ENCODE results near the gene C3orf52.
A peak's percentile ranks its signal among the peaks of the same experiment; 100 is the strongest.

The C3orf52 gene

DNA sequence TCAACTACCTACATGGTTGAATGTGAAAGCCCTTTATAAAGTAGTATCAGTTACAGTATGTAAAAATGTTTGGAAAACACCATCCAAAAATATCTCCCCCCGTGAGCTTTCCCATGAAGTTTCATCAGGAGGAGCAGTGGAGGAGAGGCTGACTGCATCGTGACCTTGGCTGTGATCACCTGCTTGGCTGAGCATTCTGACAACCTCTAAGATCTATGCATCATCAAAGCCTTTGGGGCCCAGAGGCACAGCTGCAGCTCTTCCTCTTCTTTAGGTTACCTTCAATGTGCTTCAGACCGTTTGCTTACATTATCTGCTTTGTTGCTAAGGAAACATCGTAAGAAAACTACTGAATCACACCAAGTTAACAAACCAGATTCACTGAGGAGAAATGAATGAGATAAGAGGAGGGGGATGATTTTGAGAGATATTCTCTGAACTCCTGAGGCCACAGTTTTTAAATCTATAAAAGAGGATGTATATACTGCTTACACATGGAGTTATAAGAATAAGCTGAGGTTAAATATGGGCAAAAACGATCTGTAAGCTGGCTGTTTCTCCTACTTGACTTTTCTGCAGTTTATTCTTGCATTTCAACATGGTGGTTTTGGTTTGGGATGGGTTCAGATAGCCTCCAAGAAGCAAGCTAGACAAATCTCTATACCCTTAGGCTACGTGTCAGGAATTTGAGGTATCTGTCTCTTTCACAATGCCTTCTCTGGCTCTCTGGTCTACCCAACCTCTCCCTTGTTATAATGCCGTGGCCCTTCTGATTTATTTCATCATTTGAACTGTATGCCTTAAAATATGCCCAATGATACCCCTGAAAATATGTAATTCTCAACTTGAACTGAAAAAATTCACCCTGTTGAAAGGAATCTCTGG lies 42.9 kb downstream of the C3orf52 start:
- H3K27me3 ChIP-seq (ENCODE audit: low read depth): no peaks in the 10 kb centered on the region
- no peak overlapping the region for H3K4me3 ChIP-seq
- H3K36me3 ChIP-seq (replicated peaks): no peaks in the 10 kb centered on the region
- no peaks in the 10 kb centered on the region for H3K9me3 ChIP-seq
- in situ Hi-C loops (cut with MboI; ENCODE audit: low sequenced_read_pairs): no loop called here
- DNase-seq (ENCODE audit: low spot score in 2 of 2): peak; percentile 17 to 28
- peaks cover 24% of the 10 kb centered on the region for H3K4me1 ChIP-seq

DNA sequence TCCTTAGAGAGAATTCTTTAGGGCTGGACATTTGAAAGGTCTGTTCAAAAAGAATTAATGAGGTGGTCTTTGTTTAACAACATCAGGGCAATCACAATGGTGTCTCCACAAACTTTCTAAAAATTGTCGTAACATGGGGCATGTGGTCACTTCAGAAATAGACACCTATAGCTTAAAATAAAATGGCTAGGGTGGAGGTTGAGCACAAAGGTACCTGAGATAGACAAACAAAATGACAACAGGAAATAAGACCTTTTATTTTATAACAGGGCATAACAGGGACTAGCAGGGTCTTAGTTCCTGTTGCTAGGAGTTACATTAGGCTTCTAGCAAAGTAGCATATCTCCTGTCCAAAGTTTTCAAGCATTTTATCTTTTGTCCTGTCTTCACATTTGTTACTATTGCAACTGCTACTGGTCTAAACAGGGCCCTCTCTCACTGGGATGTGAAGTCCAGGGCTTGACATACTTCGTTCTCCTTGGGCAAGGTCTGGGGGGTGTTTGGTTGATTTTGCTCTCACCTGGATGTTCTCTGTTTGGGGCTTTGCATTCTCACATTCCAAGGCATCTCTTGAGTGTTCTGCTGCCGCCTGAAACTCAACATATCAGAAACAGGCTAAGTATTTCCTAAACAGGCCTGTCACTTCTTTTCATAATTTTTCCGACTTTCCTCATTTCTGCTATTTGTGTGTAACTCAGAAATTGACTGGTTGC lies 43.9 kb downstream of the C3orf52 start:
- H3K4me1 ChIP-seq: peaks cover 24% of the 10 kb centered on the region
- H3K27me3 ChIP-seq (ENCODE audit: low read depth): no peaks in the 10 kb centered on the region
- DNase-seq (ENCODE audit: low spot score in 2 of 2): no peak
- H3K9me3 ChIP-seq: no peaks in the 10 kb centered on the region
- H3K36me3 ChIP-seq (replicated peaks): no peaks in the 10 kb centered on the region
- in situ Hi-C loops (cut with MboI; ENCODE audit: low sequenced_read_pairs): no loop called here
- no peak overlapping the region for H3K4me3 ChIP-seq

DNA sequence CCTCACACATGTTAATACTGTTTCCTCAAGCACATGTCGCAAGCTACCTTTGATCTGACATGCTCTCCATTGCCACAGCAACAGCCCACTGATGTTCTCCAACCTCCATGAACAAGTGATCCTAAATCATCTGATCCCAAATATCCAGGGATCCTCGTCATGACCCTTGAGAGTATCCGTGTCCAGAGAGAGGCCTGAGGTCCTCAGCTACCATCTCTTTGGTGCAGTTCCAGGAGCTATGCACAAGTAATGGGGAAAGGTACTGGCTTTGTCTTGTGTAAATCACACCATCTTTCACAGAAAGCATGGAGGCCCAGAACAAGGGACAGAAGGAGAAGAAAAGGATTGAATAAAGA lies 44.4 kb downstream of the C3orf52 start:
- in situ Hi-C loops (cut with MboI; ENCODE audit: low sequenced_read_pairs): no loop called here
- peaks cover 24% of the 10 kb centered on the region for H3K4me1 ChIP-seq

DNA sequence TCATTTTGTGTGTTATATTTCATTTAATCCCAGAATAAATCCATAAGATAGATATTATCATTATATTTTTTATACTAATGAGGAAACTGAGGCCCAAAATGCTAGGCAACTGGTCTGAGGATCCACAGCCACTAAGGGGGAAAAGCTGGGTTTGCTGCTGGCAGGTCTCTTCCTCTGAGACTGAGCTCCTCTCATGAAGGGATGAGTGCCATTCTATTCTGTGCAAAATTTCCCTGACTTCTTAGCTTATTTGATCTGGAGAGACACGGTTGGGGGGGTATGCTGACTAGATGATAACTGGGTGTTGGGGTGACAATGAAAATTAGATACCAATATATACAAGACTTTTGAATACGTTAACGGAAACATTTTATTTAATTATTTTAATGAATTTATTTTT lies 44.9 kb downstream of the C3orf52 start:
- H3K36me3 ChIP-seq (replicated peaks): no peaks in the 10 kb centered on the region
- no peaks in the 10 kb centered on the region for H3K9me3 ChIP-seq
- in situ Hi-C loops (cut with MboI; ENCODE audit: low sequenced_read_pairs): no loop called here
- no peak for DNase-seq (ENCODE audit: low spot score in 2 of 2)
- H3K27me3 ChIP-seq (ENCODE audit: low read depth): no peaks in the 10 kb centered on the region
- H3K4me1 ChIP-seq: peaks cover 20% of the 10 kb centered on the region
- H3K4me3 ChIP-seq: no peak overlapping the region

More for the DNA sequence above, 44.4 kb downstream of the C3orf52 start:
- Histone ChIP-seq H3K9me3 (no peaks in the 10 kb centered on the region), H3K4me3 (no peak overlapping the region), H3K27me3 (ENCODE audit: low read depth) (no peaks in the 10 kb centered on the region), H3K36me3 (replicated peaks) (no peaks in the 10 kb centered on the region)
- no peak for DNase-seq (ENCODE audit: low spot score in 2 of 2)

DNA sequence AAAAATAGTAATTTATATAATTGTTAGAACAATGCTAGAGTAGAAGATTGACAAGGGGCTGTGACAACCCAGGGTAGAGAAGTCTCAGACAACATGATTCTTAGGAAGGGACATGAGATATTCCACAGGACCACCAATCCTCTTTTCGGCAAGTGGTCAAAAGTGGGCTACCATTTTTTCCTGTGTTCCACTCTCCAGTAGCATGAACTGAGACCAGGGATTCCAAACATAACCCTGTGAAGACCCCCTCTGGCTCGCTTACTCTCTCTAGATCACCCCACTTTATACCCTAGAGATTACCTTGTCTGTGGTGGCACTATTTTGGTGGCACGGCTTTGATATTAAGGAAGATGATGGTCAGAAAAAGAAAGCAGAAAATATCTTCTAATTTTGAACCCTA lies 45.9 kb downstream of the C3orf52 start:
- Histone ChIP-seq H3K4me1 (peaks cover 17% of the 10 kb centered on the region), H3K4me3 (no peak overlapping the region), H3K36me3 (replicated peaks) (no peaks in the 10 kb centered on the region), H3K27me3 (ENCODE audit: low read depth) (no peaks in the 10 kb centered on the region), H3K9me3 (no peaks in the 10 kb centered on the region)
- in situ Hi-C loops (cut with MboI; ENCODE audit: low sequenced_read_pairs): no loop called here
- no peak for DNase-seq (ENCODE audit: low spot score in 2 of 2)

DNA sequence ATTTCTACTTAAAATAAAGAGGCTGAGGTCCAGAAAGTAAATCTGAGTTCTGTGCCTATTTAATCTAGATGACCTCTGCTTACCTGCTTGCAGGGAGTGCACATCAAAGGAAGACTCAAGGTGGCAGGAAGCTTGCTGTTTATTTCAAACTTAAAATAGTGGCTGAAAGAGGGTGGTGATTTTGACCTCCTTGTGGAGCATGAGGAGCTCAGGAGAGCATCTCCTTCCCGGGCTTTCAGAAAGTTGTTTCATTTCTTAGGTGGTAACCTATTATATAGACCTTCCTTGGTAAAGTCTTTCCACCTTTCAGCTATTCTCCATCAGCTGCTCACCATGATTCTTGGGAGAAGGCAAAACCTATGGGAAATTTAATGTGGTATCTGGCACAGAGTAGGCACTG lies 46.4 kb downstream of the C3orf52 start:
- no peaks in the 10 kb centered on the region for H3K27me3 ChIP-seq (ENCODE audit: low read depth)
- in situ Hi-C loops (cut with MboI; ENCODE audit: low sequenced_read_pairs): no loop called here
- no peak for DNase-seq (ENCODE audit: low spot score in 2 of 2)
- no peak overlapping the region for H3K4me3 ChIP-seq
- peaks cover 16% of the 10 kb centered on the region for H3K4me1 ChIP-seq
- H3K9me3 ChIP-seq: no peaks in the 10 kb centered on the region
- H3K36me3 ChIP-seq (replicated peaks): no peaks in the 10 kb centered on the region

DNA sequence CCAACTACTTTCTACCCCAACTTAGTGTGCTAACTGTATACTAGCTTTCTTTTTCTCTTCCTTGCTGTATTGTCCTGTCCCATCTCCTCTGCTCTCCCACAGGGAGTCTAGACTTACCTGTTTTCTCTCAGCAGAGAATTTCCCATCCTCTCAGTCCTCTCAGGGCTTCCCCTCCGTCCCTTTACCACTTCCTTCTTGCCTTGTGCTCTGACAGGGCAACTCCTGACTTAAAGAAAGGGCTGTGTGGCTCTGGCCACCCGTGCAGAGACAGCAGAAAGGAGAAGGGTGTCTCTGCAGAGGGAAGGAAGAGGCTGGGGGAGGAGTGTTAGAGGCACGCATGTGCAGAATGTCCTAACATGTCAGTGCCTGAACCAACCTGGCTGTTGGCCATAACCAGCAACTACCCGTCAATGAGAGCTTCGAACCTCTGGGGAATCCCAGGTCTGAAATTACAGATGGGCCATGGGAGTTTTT lies 46.8 kb downstream of the C3orf52 start, which contains the start of gene GCSAM:
Gene GCSAM, minus strand, starts transcription at position 274 of the 474 bp plus-strand sequence. Its CDS starts 128 bp downstream, at position 146.
- H3K27me3 ChIP-seq (ENCODE audit: low read depth): no peaks in the 10 kb centered on the region

DNA sequence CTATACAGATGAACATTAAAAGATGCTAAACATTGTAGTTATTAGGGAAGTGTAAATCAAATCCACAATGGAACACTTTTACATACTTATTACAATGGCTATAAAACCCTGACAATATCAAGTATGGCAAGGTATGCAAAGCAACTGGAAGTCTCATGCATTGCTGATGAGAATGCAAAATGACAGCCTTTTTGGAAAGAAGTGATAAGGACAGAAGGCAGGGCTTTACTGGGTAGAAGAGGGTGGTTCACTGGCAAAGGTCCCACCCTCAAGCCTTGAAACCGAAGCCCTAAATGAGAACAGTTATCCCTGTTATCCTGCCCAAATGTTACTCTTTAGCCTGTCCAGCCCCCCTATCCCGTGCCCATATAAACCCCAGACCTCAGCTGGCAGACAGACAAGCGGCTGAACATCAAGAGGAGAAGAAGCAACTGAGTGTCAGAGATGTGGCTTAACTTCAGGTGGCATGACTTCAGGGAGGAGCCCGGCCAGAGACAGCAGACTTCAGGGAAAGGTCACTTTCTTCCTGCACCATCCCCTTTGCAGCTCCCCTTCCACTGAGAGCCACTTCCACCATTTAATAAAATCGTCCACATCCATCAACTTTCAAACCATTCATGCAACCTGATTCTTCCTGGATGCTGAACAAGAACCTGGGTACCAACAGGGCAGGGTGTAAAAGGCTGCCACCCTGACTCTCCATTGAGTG lies 47.6 kb downstream of the C3orf52 start:
- no peaks in the 10 kb centered on the region for H3K27me3 ChIP-seq (ENCODE audit: low read depth)
- no peaks in the 10 kb centered on the region for H3K9me3 ChIP-seq
- H3K36me3 ChIP-seq (replicated peaks): no peaks in the 10 kb centered on the region
- no peak for DNase-seq (ENCODE audit: low spot score in 2 of 2)
- in situ Hi-C loops (cut with MboI; ENCODE audit: low sequenced_read_pairs): no loop called here
- no peak overlapping the region for H3K4me3 ChIP-seq
- H3K4me1 ChIP-seq: peaks cover 15% of the 10 kb centered on the region

More for the DNA sequence above, 46.8 kb downstream of the C3orf52 start, which contains the start of gene GCSAM:
- Histone ChIP-seq H3K4me1 (peaks cover 15% of the 10 kb centered on the region), H3K9me3 (no peaks in the 10 kb centered on the region), H3K4me3 (no peak within 1 kb of the TSS), H3K36me3 (replicated peaks) (no peaks in the 10 kb centered on the region)
- no peak for DNase-seq (ENCODE audit: low spot score in 2 of 2)
- in situ Hi-C loops (cut with MboI; ENCODE audit: low sequenced_read_pairs): no loop called here

DNA sequence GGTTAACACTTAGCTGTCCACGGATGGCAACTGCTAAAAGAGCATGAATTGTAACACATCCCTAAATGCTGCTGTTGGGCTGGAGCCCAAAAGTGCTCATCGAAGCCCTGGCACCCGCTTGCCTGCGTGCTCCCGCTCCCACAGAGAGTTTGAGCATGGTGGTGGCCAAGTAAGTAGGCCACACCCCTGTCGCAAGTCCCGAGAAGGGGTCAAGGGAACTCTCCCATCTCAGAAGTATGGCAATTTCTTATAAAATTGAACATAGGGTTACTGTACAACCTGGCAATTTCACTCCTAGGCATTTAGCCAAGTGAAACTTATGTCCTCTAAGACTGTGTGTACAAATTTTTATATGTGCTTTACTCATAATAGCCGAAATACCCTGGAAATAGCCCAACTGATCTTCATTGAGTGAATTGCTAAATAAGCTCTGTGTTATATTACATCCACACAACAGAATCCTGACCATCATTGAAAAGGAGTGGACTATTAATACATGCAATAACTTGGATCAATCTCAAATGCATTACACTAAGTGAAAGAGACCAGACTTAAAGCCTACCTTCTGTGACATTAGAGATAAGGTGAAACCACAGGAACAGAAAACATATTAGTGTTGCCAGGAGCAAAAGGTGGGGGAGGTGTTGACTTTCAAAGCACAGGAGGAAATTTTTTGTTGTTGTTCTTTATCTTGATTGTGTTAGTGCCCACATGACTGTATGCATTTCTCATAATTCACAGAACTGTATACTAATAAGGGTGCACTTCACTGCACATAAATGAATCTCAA lies 48.3 kb downstream of the C3orf52 start:
- no peaks in the 10 kb centered on the region for H3K9me3 ChIP-seq
- in situ Hi-C loops (cut with MboI; ENCODE audit: low sequenced_read_pairs): no loop called here
- no peaks in the 10 kb centered on the region for H3K36me3 ChIP-seq (replicated peaks)
- DNase-seq (ENCODE audit: low spot score in 2 of 2): no peak
- peaks cover 9% of the 10 kb centered on the region for H3K4me1 ChIP-seq
- no peaks in the 10 kb centered on the region for H3K27me3 ChIP-seq (ENCODE audit: low read depth)
- H3K4me3 ChIP-seq: no peak overlapping the region

DNA sequence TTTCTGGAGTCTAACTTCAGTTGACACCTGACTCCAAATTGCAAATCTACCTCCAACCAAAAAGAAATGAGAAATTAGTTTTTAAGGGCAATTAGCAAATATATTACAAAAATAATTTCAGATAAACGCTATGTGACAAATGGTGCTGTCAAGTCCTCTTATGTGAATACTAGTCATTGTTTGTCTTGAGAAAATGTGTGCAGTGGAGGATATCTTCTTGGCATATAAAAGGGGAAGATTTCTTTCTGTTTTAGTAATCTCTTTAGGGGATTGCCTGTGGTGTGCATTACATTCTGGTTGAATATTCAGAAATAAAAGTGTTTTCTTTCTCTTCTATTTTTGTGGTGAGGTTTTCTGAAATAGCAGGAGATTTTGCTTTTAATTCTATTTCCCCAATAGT lies 49.9 kb downstream of the C3orf52 start:
- in situ Hi-C loops (cut with MboI; ENCODE audit: low sequenced_read_pairs): no loop called here
- DNase-seq (ENCODE audit: low spot score in 2 of 2): no peak
- H3K4me1 ChIP-seq: peaks cover 6% of the 10 kb centered on the region

DNA sequence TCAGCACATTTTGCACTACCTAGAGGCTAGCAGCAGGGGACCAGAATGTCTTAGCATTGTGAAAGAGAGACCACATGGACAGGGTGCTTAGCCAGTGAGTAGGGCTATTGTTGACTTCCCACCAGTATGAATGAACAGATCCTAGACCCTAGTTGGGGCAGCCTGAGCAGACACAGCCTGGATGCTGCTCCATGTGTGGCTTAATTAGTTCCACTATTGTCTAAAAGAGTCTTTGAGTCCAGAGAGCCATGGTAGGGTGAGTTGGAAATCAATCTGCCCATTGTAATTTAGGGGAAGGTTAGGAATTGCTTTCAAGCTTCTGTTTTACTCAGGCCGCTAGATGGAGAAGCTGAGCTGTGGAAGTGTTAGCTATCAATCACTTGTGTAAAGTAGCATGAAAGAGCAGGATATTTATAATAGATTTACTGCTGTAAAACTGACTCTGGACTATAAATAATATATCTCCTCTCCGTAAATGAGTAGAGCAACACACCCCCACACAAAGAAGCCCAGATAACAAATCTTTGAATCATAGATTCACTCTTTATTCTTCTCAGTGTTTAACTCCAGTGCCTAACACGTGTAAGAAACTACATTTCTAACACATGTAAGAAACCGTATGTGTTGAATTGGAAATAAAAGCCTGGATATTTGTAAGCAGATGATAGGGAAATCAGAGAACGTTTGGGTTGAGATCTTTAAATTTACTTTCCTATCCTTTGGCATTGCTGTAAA lies 50.9 kb downstream of the C3orf52 start:
- H3K27me3 ChIP-seq (ENCODE audit: low read depth): no peaks in the 10 kb centered on the region
- peaks cover 6% of the 10 kb centered on the region for H3K4me1 ChIP-seq
- no peaks in the 10 kb centered on the region for H3K9me3 ChIP-seq
- in situ Hi-C loops (cut with MboI; ENCODE audit: low sequenced_read_pairs): no loop called here
- H3K4me3 ChIP-seq: no peak overlapping the region
- no peaks in the 10 kb centered on the region for H3K36me3 ChIP-seq (replicated peaks)
- peak; percentile 65 to 70 for DNase-seq (ENCODE audit: low spot score in 2 of 2)

More for the DNA sequence above, 49.9 kb downstream of the C3orf52 start:
- Histone ChIP-seq H3K4me3 (no peak overlapping the region), H3K27me3 (ENCODE audit: low read depth) (no peaks in the 10 kb centered on the region), H3K36me3 (replicated peaks) (no peaks in the 10 kb centered on the region), H3K9me3 (no peaks in the 10 kb centered on the region)

DNA sequence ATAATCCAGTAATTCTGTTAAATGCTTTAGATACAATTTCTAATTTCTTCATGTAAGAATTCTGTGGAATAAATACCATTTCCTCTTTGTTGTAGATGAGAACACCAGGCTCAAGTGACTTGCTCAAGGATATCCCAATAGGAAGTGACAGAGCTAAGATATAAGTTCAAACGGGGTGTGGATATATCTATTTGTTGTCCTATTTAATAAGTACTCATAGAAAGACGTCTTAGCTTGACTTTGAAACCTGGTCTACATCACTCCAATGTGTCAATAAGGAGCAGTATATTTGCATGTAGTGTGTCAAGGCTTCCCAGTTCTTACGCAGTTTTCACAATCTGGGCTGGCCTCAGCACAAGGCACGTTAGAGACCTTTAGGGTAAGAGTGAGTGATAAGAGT lies 51.6 kb downstream of the C3orf52 start:
- Histone ChIP-seq H3K9me3 (no peaks in the 10 kb centered on the region), H3K4me1 (peaks cover 6% of the 10 kb centered on the region), H3K36me3 (replicated peaks) (no peaks in the 10 kb centered on the region), H3K27me3 (ENCODE audit: low read depth) (no peaks in the 10 kb centered on the region), H3K4me3 (no peak overlapping the region)
- DNase-seq (ENCODE audit: low spot score in 2 of 2): no peak
- in situ Hi-C loops (cut with MboI; ENCODE audit: low sequenced_read_pairs): no loop called here
